Measurements from ENCODE around the gene ZNF587.
"Not testable (repeated sequence)": the region's sequence is repeated elsewhere in the genome, so short reads cannot be mapped to it uniquely, and the experiment has no call there.

Gene ZNF587

GRCh38 chr19:57870225-57870624 lies 20.6 kb downstream of the ZNF587 start:
- no peak for TF ChIP-seq POLR2A (IDR thresholded peaks at IDR 0.05; ENCODE audit: low read depth, low read length)
- no peak for TF ChIP-seq TAF1 (IDR thresholded peaks at IDR 0.05; ENCODE audit: borderline replicate concordance, low read depth, low read length)
- TF ChIP-seq POLR2AphosphoS5 (IDR thresholded peaks at IDR 0.05; ENCODE audit: low read depth, low read length): no peak
- no peak for FAIRE-seq

GRCh38 chr19:57872450-57872849 lies 22.8 kb downstream of the ZNF587 start:
- FAIRE-seq: no peak
- no peak for DNase-seq (ENCODE audit: insufficient read length)
- TF ChIP-seq POLR2AphosphoS5 (IDR thresholded peaks at IDR 0.05; ENCODE audit: low read depth, low read length) (0 out of 2 replicates have a peak, but pooled peaks have one; percentile 28), TAF1 (IDR thresholded peaks at IDR 0.05; ENCODE audit: borderline replicate concordance, low read depth, low read length) (no peak)

More at GRCh38 chr19:57870225-57870624, 20.6 kb downstream of the ZNF587 start:
- DNase-seq (ENCODE audit: insufficient read length): no peak

- DNase-seq (ENCODE audit: insufficient read length); FAIRE-seq: not testable (repeated sequence)
Measured at GRCh38 chr19:57873883-57874799, 24.5 kb downstream of the ZNF587 start.

- FAIRE-seq: no peak
- DNase-seq (ENCODE audit: insufficient read length): no peak
- TF ChIP-seq TAF1 (IDR thresholded peaks at IDR 0.05; ENCODE audit: borderline replicate concordance, low read depth, low read length) (no peak), POLR2A (IDR thresholded peaks at IDR 0.05; ENCODE audit: low read depth, low read length) (no peak), POLR2AphosphoS5 (IDR thresholded peaks at IDR 0.05; ENCODE audit: low read depth, low read length) (no peak)
Measured at GRCh38 chr19:57886046-57886445, 36.4 kb downstream of the ZNF587 start.

GRCh38 chr19:57887195-57887941 lies 37.7 kb downstream of the ZNF587 start:
- FAIRE-seq: peak; percentile 86
- TF ChIP-seq POLR2AphosphoS5 (IDR thresholded peaks at IDR 0.05; ENCODE audit: low read depth, low read length) (no peak), TAF1 (IDR thresholded peaks at IDR 0.05; ENCODE audit: borderline replicate concordance, low read depth, low read length) (no peak), POLR2A (IDR thresholded peaks at IDR 0.05; ENCODE audit: low read depth, low read length) (no peak)
- no peak for DNase-seq (ENCODE audit: insufficient read length)

- TF ChIP-seq POLR2A (IDR thresholded peaks at IDR 0.05; ENCODE audit: low read depth, low read length): no peak
- no peak for TF ChIP-seq POLR2AphosphoS5 (IDR thresholded peaks at IDR 0.05; ENCODE audit: low read depth, low read length)
- no peak for TF ChIP-seq TAF1 (IDR thresholded peaks at IDR 0.05; ENCODE audit: borderline replicate concordance, low read depth, low read length)
- no peak for FAIRE-seq
- DNase-seq (ENCODE audit: insufficient read length): no peak
Measured at GRCh38 chr19:57888107-57888559, 38.5 kb downstream of the ZNF587 start.

GRCh38 chr19:57888560-57889231 lies 39.0 kb downstream of the ZNF587 start, which contains the start of gene ZNF814:
TSS of gene ZNF814 (minus strand) at chr19:57889037. CDS start at chr19:57888802, 235 bp downstream.
- peak; percentile 92 for FAIRE-seq
- peak; percentile 53 for DNase-seq (ENCODE audit: insufficient read length)

GRCh38 chr19:57890706-57891105 lies 41.0 kb downstream of the ZNF587 start:
- not testable (repeated sequence) for FAIRE-seq; DNase-seq (ENCODE audit: insufficient read length)

More at GRCh38 chr19:57888560-57889231, 39.0 kb downstream of the ZNF587 start, which contains the start of gene ZNF814:
- TF ChIP-seq POLR2A (IDR thresholded peaks at IDR 0.05; ENCODE audit: low read depth, low read length): peak; percentile 68
- peak; percentile 60; the same call in 1 of the 2 replicates for TF ChIP-seq TAF1 (IDR thresholded peaks at IDR 0.05; ENCODE audit: borderline replicate concordance, low read depth, low read length)
- TF ChIP-seq POLR2AphosphoS5 (IDR thresholded peaks at IDR 0.05; ENCODE audit: low read depth, low read length): peak; percentile 82

- no peak for FAIRE-seq
Measured at GRCh38 chr19:57900311-57900710, 50.7 kb downstream of the ZNF587 start.

GRCh38 chr19:57903618-57904184 lies 54.0 kb downstream of the ZNF587 start:
- TF ChIP-seq TAF1 (IDR thresholded peaks at IDR 0.05; ENCODE audit: borderline replicate concordance, low read depth, low read length) (no peak), POLR2A (IDR thresholded peaks at IDR 0.05; ENCODE audit: low read depth, low read length) (no peak), POLR2AphosphoS5 (IDR thresholded peaks at IDR 0.05; ENCODE audit: low read depth, low read length) (no peak)
- no peak for FAIRE-seq

More at GRCh38 chr19:57900311-57900710, 50.7 kb downstream of the ZNF587 start:
- TF ChIP-seq POLR2AphosphoS5 (IDR thresholded peaks at IDR 0.05; ENCODE audit: low read depth, low read length): no peak
- TF ChIP-seq POLR2A (IDR thresholded peaks at IDR 0.05; ENCODE audit: low read depth, low read length): no peak
- no peak for TF ChIP-seq TAF1 (IDR thresholded peaks at IDR 0.05; ENCODE audit: borderline replicate concordance, low read depth, low read length)
- DNase-seq (ENCODE audit: insufficient read length): no peak

GRCh38 chr19:57905258-57905657 lies 55.6 kb downstream of the ZNF587 start:
- FAIRE-seq: no peak
- TF ChIP-seq POLR2AphosphoS5 (IDR thresholded peaks at IDR 0.05; ENCODE audit: low read depth, low read length) (no peak), TAF1 (IDR thresholded peaks at IDR 0.05; ENCODE audit: borderline replicate concordance, low read depth, low read length) (no peak), POLR2A (IDR thresholded peaks at IDR 0.05; ENCODE audit: low read depth, low read length) (no peak)

More at GRCh38 chr19:57903618-57904184, 54.0 kb downstream of the ZNF587 start:
- DNase-seq (ENCODE audit: insufficient read length): no peak

More at GRCh38 chr19:57905258-57905657, 55.6 kb downstream of the ZNF587 start:
- DNase-seq (ENCODE audit: insufficient read length): no peak
